MM.1S (cell line): ENCODE data around the gene PCGF5.

Source experiments
- DNase-seq: peaks from one replicate; pipeline ENCODE4 v3.0.0-alpha.2; 2015
- H2AFZ ChIP-seq: fragments of 300-600 bp; sonication (generic); 2 replicates; pipeline ENCODE4 v1.6.0; 2016; ENCODE audit warnings: antibody characterized with exemption, low read length
- H3F3A ChIP-seq: fragments of 300-600 bp; sonication (generic); 2 replicates; pipeline ENCODE4 v1.6.1; 2016; ENCODE audit warnings: mild to moderate bottlenecking, antibody characterized with exemption, low read length, moderate library complexity, mixed read lengths; ENCODE audit not compliant: insufficient read depth
- H3K27ac ChIP-seq: fragments of 300-600 bp; sonication (generic); 2 replicates; pipeline ENCODE4 v1.5.1; 2016; ENCODE audit warnings: mild to moderate bottlenecking, low read length
- H3K27me3 ChIP-seq: fragments of 300-600 bp; sonication (generic); replicated peaks from 2 replicates; pipeline ENCODE4 v1.6.0; 2016; ENCODE audit warnings: low read length; ENCODE audit not compliant: insufficient read depth
- H3K36me3 ChIP-seq: fragments of 300-600 bp; sonication (generic); replicated peaks from 2 replicates; pipeline ENCODE4 v1.6.1; 2016; ENCODE audit warnings: mild to moderate bottlenecking, low read length, mixed read lengths; ENCODE audit not compliant: insufficient read depth
- H3K4me1 ChIP-seq: fragments of 300-600 bp; sonication (generic); 2 replicates; pipeline ENCODE4 v1.6.1; 2016; ENCODE audit warnings: low read length, mixed read lengths
- H3K4me2 ChIP-seq: fragments of 300-600 bp; sonication (generic); 2 replicates; pipeline ENCODE4 v1.6.0; 2016; ENCODE audit warnings: low read depth, low read length
- H3K4me3 ChIP-seq: fragments of 300-600 bp; sonication (generic); 2 replicates; pipeline ENCODE4 v1.5.1; 2016; ENCODE audit warnings: low read length, mixed read lengths
- H3K79me2 ChIP-seq: fragments of 300-600 bp; sonication (generic); 2 replicates; pipeline ENCODE4 v1.6.1; 2016; ENCODE audit warnings: mixed run types, low read length, mixed read lengths
- H3K9ac ChIP-seq: fragments of 300-600 bp; sonication (generic); 2 replicates; pipeline ENCODE4 v1.6.1; 2016; ENCODE audit warnings: low read length, mixed read lengths
- H3K9me2 ChIP-seq: fragments of 300-600 bp; sonication (generic); replicated peaks from 2 replicates; pipeline ENCODE4 v1.6.1; 2016; ENCODE audit warnings: mild to moderate bottlenecking, low read length, mixed read lengths; ENCODE audit not compliant: insufficient read depth
- H3K9me3 ChIP-seq: fragments of 300-600 bp; sonication (generic); replicated peaks from 2 replicates; pipeline ENCODE4 v1.6.1; 2016; ENCODE audit warnings: mild to moderate bottlenecking, low read length, mixed read lengths; ENCODE audit not compliant: insufficient read depth
- H4K20me1 ChIP-seq: fragments of 300-600 bp; sonication (generic); 2 replicates; pipeline ENCODE4 v1.6.1; 2016; ENCODE audit warnings: mild to moderate bottlenecking, low read length, moderate library complexity, mixed read lengths; ENCODE audit not compliant: insufficient read depth
- CTCF ChIP-seq: fragments of 300-600 bp; sonication (generic); IDR thresholded peaks from 2 replicates; pipeline ENCODE4 v1.5.1; 2016; ENCODE audit warnings: antibody characterized with exemption, low read length, mixed read lengths
- EZH2 ChIP-seq: fragments of 300-600 bp; sonication (generic); optimal IDR thresholded peaks from 2 replicates; pipeline ENCODE3; 2017; ENCODE audit warnings: low read depth, mild to moderate bottlenecking, antibody characterized with exemption, low read length, mixed read lengths
- EZH2phosphoT487 ChIP-seq: fragments of 300-600 bp; sonication (generic); IDR thresholded peaks from 2 replicates; pipeline ENCODE4 v1.6.1; 2018; ENCODE audit warnings: antibody characterized with exemption, low read length

The PCGF5 gene

GRCh38 chr10:91242940-91243339 lies 22.5 kb downstream of the PCGF5 start:
- Histone ChIP-seq H2AFZ (no peak overlapping the region), H3K4me3 (no peak overlapping the region), H4K20me1 (no peaks in the 10 kb centered on the region), H3K27me3 (no peaks in the 10 kb centered on the region), H3K27ac (no peak overlapping the region), H3F3A (no peaks in the 10 kb centered on the region), H3K9me2 (no peaks in the 10 kb centered on the region), H3K9me3 (no peaks in the 10 kb centered on the region), H3K36me3 (no peaks in the 10 kb centered on the region), H3K79me2 (no peaks in the 10 kb centered on the region), H3K4me2 (no peak overlapping the region), H3K9ac (no peak overlapping the region), H3K4me1 (peaks cover 14% of the 10 kb centered on the region)
- no peak for TF ChIP-seq EZH2
- TF ChIP-seq CTCF = no peak
- no peak for TF ChIP-seq EZH2phosphoT487
- DNase-seq = no peak

DNA sequence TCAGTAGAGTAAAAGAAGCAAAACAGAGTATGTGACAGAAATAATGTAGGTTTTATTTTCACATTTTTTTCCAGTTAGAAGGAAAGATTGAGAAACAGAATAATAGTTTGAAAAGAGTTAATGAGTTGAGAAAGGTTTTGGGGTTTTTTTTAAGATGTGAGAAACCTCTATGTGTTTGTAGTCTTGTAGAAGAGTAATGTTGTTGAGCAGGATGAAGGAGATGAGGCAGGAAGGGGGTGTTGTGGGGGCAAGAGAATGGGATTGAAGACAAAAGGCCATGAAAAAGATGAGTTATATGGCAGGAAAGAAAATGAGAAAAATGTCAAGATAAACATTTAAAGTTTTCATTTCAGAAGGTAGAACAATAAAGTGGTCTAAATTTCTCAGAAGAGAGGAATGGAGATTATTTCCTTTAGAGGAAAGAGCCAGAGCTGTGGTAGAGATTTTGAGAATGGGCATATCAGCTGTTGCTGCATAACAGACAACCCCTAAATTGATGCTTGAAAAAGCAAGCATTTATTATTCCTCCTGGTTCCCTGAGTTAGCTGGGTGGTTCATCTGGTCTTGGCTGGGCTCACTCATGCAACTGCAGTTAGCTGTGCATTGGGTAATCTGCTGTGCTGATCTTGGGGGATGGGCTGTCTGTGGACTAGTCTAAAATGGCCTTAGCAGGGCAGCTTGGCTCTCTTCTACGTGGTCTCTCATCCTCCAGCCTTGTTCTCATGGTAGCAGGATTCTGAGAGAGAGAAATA lies 27.1 kb downstream of the PCGF5 start:
- 0 out of 2 replicates have a peak, but pooled peaks cover 5% of the 10 kb centered on the region for H3K79me2 ChIP-seq
- no peak for DNase-seq
- no peaks in the 10 kb centered on the region for H3K36me3 ChIP-seq
- H3K9me3 ChIP-seq = no peaks in the 10 kb centered on the region
- H3K27ac ChIP-seq = no peak overlapping the region
- no peaks in the 10 kb centered on the region for H4K20me1 ChIP-seq
- H3K27me3 ChIP-seq = no peaks in the 10 kb centered on the region
- H3K4me3 ChIP-seq = no peak overlapping the region
- H2AFZ ChIP-seq = no peak overlapping the region
- peaks cover 35% of the 10 kb centered on the region for H3K4me1 ChIP-seq
- H3F3A ChIP-seq = no peaks in the 10 kb centered on the region
- no peaks in the 10 kb centered on the region for H3K9me2 ChIP-seq
- no peak overlapping the region for H3K9ac ChIP-seq
- no peak overlapping the region for H3K4me2 ChIP-seq
- TF ChIP-seq EZH2 = no peak
- no peak for TF ChIP-seq CTCF
- TF ChIP-seq EZH2phosphoT487 = no peak

- Histone ChIP-seq H3F3A (peaks cover 3% of the 10 kb centered on the region; the same call in 1 of the 2 replicates), H3K79me2 (peaks cover 12% of the 10 kb centered on the region; the same call in 1 of the 2 replicates), H4K20me1 (no peaks in the 10 kb centered on the region), H2AFZ (no peak overlapping the region), H3K27me3 (no peaks in the 10 kb centered on the region), H3K9me3 (no peaks in the 10 kb centered on the region), H3K9ac (no peak overlapping the region), H3K4me1 (peaks cover 51% of the 10 kb centered on the region), H3K9me2 (no peaks in the 10 kb centered on the region), H3K36me3 (0 out of 2 replicates have a peak, but pooled peaks cover 2% of the 10 kb centered on the region), H3K27ac (no peak overlapping the region), H3K4me2 (no peak overlapping the region), H3K4me3 (no peak overlapping the region)
- DNase-seq = no peak
- no peak for TF ChIP-seq EZH2phosphoT487
- TF ChIP-seq EZH2 = no peak
- no peak for TF ChIP-seq CTCF
Measured at GRCh38 chr10:91249700-91250099, 29.2 kb downstream of the PCGF5 start.
